IMR-90 (cell line): ENCODE measurements around the gene LUZP1. TPM values are rescaled to one million over a fixed set of nuclear protein-coding genes. Genes with fewer than 3 reads are reported as not detected.

Source experiments
- ATAC-seq: fragments of 200-7000 bp; cut with Tn5 transposase; 2 replicates; pipeline ENCODE4 v1.9.1; 2020; ENCODE audit warnings: low read depth, mild to moderate bottlenecking, moderate library complexity
- BruUV-seq: library from RNA; stranded (reverse); fragments of 400-500 nt; replicated peaks from 2 replicates; lab custom pipeline; 2021; lab: Mats Ljungman, UMichigan
- CTCF ChIA-PET: fragments of 300-600 bp; formaldehyde crosslinking; extraction: SDS; loops from one replicate; lab custom pipeline; 2021; ENCODE audit warnings: antibody characterized with exemption; lab: Yijun Ruan, JAX
- POLR2A ChIA-PET: fragments of 300-600 bp; sonication (Branson Sonifier 250); formaldehyde crosslinking; loops from one replicate; lab custom pipeline; 2022; ENCODE audit warnings: antibody characterized with exemption; ENCODE audit not compliant: unreplicated experiment; lab: Charles Lee
- DNase-seq: peaks from one replicate; pipeline ENCODE4 v3.0.0; 2013
- H2AFZ ChIP-seq: replicated peaks from 2 replicates; pipeline ENCODE3; 2013; ENCODE audit warnings: low read length, mild to moderate bottlenecking; ENCODE audit not compliant: poor library complexity
- H2AK5ac ChIP-seq: 2 replicates; pipeline ENCODE4 v1.6.1; 2013; ENCODE audit warnings: low read depth, low read length, inconsistent platforms
- H2AK9ac ChIP-seq: replicated peaks from 2 replicates; pipeline ENCODE3; 2013; ENCODE audit warnings: mild to moderate bottlenecking, low read depth, low read length, moderate library complexity; ENCODE audit not compliant: poor library complexity
- H2BK120ac ChIP-seq: 2 replicates; pipeline ENCODE4 v1.6.1; 2013; ENCODE audit warnings: low read depth, low read length, inconsistent platforms
- H2BK15ac ChIP-seq: 3 replicates; pipeline ENCODE4 v1.6.1; 2013; ENCODE audit warnings: low read depth, low read length, inconsistent platforms
- H2BK20ac ChIP-seq: 2 replicates; pipeline ENCODE4 v1.6.1; 2013; ENCODE audit warnings: low read depth, mild to moderate bottlenecking, inconsistent platforms, low read length, moderate library complexity
- H2BK5ac ChIP-seq: 2 replicates; pipeline ENCODE4 v1.6.1; 2013; ENCODE audit warnings: mild to moderate bottlenecking, low read depth, low read length, inconsistent platforms; ENCODE audit not compliant: poor library complexity, severe bottlenecking
- H3K14ac ChIP-seq: replicated peaks from 2 replicates; pipeline ENCODE4 v1.6.1; 2013; ENCODE audit warnings: low read depth, low read length, inconsistent platforms
- H3K18ac ChIP-seq: 2 replicates; pipeline ENCODE4 v1.6.1; 2013; ENCODE audit warnings: low read depth, low read length, control low read depth
- H3K23ac ChIP-seq: 2 replicates; pipeline ENCODE4 v1.6.1; 2013; ENCODE audit warnings: low read depth, low read length, inconsistent platforms
- H3K27ac ChIP-seq: 2 replicates; pipeline ENCODE4 v1.5.1; 2013; ENCODE audit warnings: mild to moderate bottlenecking, control low read depth, low read length; ENCODE audit not compliant: insufficient read depth
- H3K27me3 ChIP-seq: 2 replicates; pipeline ENCODE4 v1.6.1; 2013; ENCODE audit warnings: low read length; ENCODE audit not compliant: control insufficient read depth, insufficient read depth
- H3K36me3 ChIP-seq: 2 replicates; pipeline ENCODE4 v1.6.1; 2013; ENCODE audit warnings: low read length, mixed read lengths; ENCODE audit not compliant: control insufficient read depth, insufficient read depth
- H3K4ac ChIP-seq: 2 replicates; pipeline ENCODE4 v1.6.1; 2013; ENCODE audit warnings: low read depth, low read length, inconsistent platforms
- H3K4me1 ChIP-seq: 2 replicates; pipeline ENCODE4 v1.6.1; 2013; ENCODE audit warnings: low read length, mixed read lengths; ENCODE audit not compliant: control insufficient read depth, insufficient read depth
- H3K4me2 ChIP-seq: 2 replicates; pipeline ENCODE4 v1.6.1; 2013; ENCODE audit warnings: low read depth, mild to moderate bottlenecking, control low read depth, low read length, moderate library complexity
- H3K4me3 ChIP-seq: 2 replicates; pipeline ENCODE4 v1.5.1; 2013; ENCODE audit warnings: low read depth, mild to moderate bottlenecking, control low read depth, low read length, moderate library complexity; ENCODE audit not compliant: insufficient read depth
- H3K56ac ChIP-seq: 2 replicates; pipeline ENCODE4 v1.6.1; 2013; ENCODE audit warnings: low read length, inconsistent platforms; ENCODE audit not compliant: insufficient read depth; ENCODE audit errors: extremely low read depth
- H3K79me1 ChIP-seq, 2 experiments: 2 replicates each; pipeline ENCODE4 v1.6.1; 2013; ENCODE audit warnings: low read length in 2 of 2, inconsistent platforms in 1 of 2, low read depth in 1 of 2
- H3K9ac ChIP-seq: 2 replicates; pipeline ENCODE4 v1.6.1; 2013; ENCODE audit warnings: low read depth, low read length, control low read depth
- H3K9me1 ChIP-seq: 2 replicates; pipeline ENCODE4 v1.6.1; 2013; ENCODE audit warnings: low read length, inconsistent platforms; ENCODE audit not compliant: insufficient read depth
- H3K9me3 ChIP-seq: 2 replicates; pipeline ENCODE4 v1.6.1; 2013; ENCODE audit warnings: low read length; ENCODE audit not compliant: control insufficient read depth, insufficient read depth
- H4K20me1 ChIP-seq: 2 replicates; pipeline ENCODE4 v1.6.1; 2013; ENCODE audit warnings: low read length, inconsistent platforms; ENCODE audit not compliant: insufficient read depth
- H4K5ac ChIP-seq: 2 replicates; pipeline ENCODE4 v1.6.1; 2013; ENCODE audit warnings: mild to moderate bottlenecking, low read depth, low read length, control low read depth
- H4K8ac ChIP-seq, 2 experiments: 2 replicates each; pipeline ENCODE4 v1.6.1; 2013; ENCODE audit warnings: low read depth in 2 of 2, low read length in 2 of 2, control low read depth in 1 of 2, inconsistent platforms in 1 of 2
- H4K91ac ChIP-seq: 2 replicates; pipeline ENCODE4 v1.6.1; 2013; ENCODE audit warnings: low read depth, low read length, inconsistent platforms; ENCODE audit not compliant: insufficient read depth
- CEBPB ChIP-seq: IDR thresholded peaks from 2 replicates; pipeline ENCODE4 v1.6.1; 2012; ENCODE audit warnings: low read depth, low read length, improper control_type of control experiment
- WGBS, 2 experiments: methylation state at CpG; one replicate each; pipeline versions ENCODE4 v1.1.5 to v1.1.7; 2013; ENCODE audit warnings: missing lambda C conversion rate in 2 of 2; ENCODE audit not compliant: insufficient read length in 1 of 2; ENCODE audit errors: extremely low coverage in 2 of 2; 5-methylcytosine and 5-hydroxymethylcytosine counted together
- dilution Hi-C: fragments of 300-500 bp; cut with HindIII; formaldehyde crosslinking; loops from one replicate; pipeline ENCODE4 v1.14.3; 2018; ENCODE audit warnings: low sequenced_read_pairs; ENCODE audit not compliant: unreplicated experiment
- in situ Hi-C: fragments of 300-500 bp; cut with MboI; formaldehyde crosslinking; loops from 3 replicates; pipeline ENCODE4 v1.14.3; 2019; ENCODE audit warnings: low sequenced_read_pairs, inconsistent platforms, mixed read lengths
- intact Hi-C: fragments of 100-400 bp; cut with micrococcal nuclease; formaldehyde crosslinking; loops from 2 replicates; pipeline ENCODE4 v1.10.0; 2022
- polyA plus RNA-seq, 3 experiments: library from polyadenylated mRNA; depleted of rRNA; stranded (reverse); fragments of >200 nt; gene quantifications; 2 replicates each; pipeline ENCODE4 v1.2.3, GENCODE V29; 2012; ENCODE audit warnings: low replicate concordance in 1 of 3
- total RNA-seq: library from RNA; depleted of rRNA; stranded (reverse); fragments of >200 nt; gene quantifications from 2 replicates; pipeline ENCODE4 v1.2.3, GENCODE V29; 2012

LUZP1 gene
- total and polyA plus RNA-seq, 2 of the 4 experiments (the other 2 are of a cell fraction) = 13.1 to 31.7 TPM

- in situ Hi-C loops = no loop called here
- peaks cover 13 to 66% of the 10 kb centered on the region in 2 experiments for H3K79me1 ChIP-seq
- dilution Hi-C loops = no loop called here
- H3K27me3 ChIP-seq = no peaks in the 10 kb centered on the region
- H3K4me1 ChIP-seq = no peaks in the 10 kb centered on the region
- H4K5ac ChIP-seq = no peak overlapping the region
- ATAC-seq (no peak), DNase-seq (no peak)
- no peak overlapping the region for H2AK5ac ChIP-seq
- no peak overlapping the region for H3K4me2 ChIP-seq
- H3K18ac ChIP-seq = no peak overlapping the region
- H2AK9ac ChIP-seq = no peak overlapping the region
- H2BK120ac ChIP-seq = no peak overlapping the region
- no peak overlapping the region for H3K23ac ChIP-seq
- H4K91ac ChIP-seq = no peak overlapping the region
- no peak overlapping the region for H3K4me3 ChIP-seq
- BruUV-seq = no TSS peak
- H4K8ac ChIP-seq = no peak overlapping the region
- WGBS, 2 experiments = no CpG with 5 or more reads among the region's 4 CpGs
- ChIA-PET CTCF (no interaction called here), POLR2A (no interaction called here)
- no peak overlapping the region for H3K9ac ChIP-seq
- H3K14ac ChIP-seq = no peak overlapping the region
- H2BK5ac ChIP-seq = no peak overlapping the region
- no peaks in the 10 kb centered on the region for H3K9me3 ChIP-seq
- no peak overlapping the region for H3K56ac ChIP-seq
- no peaks in the 10 kb centered on the region for H3K9me1 ChIP-seq
- no peak overlapping the region for H3K4ac ChIP-seq
- H2BK20ac ChIP-seq = no peak overlapping the region
- intact Hi-C loops = loop anchor here (2.0 kb wide), 1 partner anchor 16 kb away; no protein-coding TSS in a partner anchor
- H4K20me1 ChIP-seq = peaks cover 33% of the 10 kb centered on the region
- 0 out of 2 replicates have a peak, but pooled peaks cover 2% of the 10 kb centered on the region for H3K36me3 ChIP-seq
- H2AFZ ChIP-seq = no peak overlapping the region
- H3K27ac ChIP-seq = no peak overlapping the region
- no peak overlapping the region for H2BK15ac ChIP-seq
- TF ChIP-seq CEBPB = no peak
Measured at GRCh38 chr1:23037081-23037740, 131.4 kb downstream of the LUZP1 start.
